OCI-LY7 (cell line): Measurements from ENCODE around the gene NR2E1. TPM values are rescaled to one million over a fixed set of nuclear protein-coding genes. Genes with fewer than 3 reads are reported as not detected.

Source experiments
- Bru-seq: library from RNA; stranded (reverse); fragments of 400-500 nt; gene quantifications from one replicate; lab custom pipeline; 2021; lab: Mats Ljungman, UMichigan
- BruChase-seq, 2 experiments: library from RNA; stranded (reverse); fragments of 400-500 nt; gene quantifications; one replicate each; lab custom pipeline; 2021; lab: Mats Ljungman, UMichigan
- BruUV-seq: library from RNA; stranded (reverse); fragments of 400-500 nt; replicated peaks from 2 replicates; lab custom pipeline; 2021; lab: Mats Ljungman, UMichigan
- CTCF ChIA-PET: fragments of 300-600 bp; sonication (Branson Sonifier 250); formaldehyde crosslinking; loops from one replicate; lab custom pipeline; 2022; ENCODE audit warnings: antibody characterized with exemption; ENCODE audit not compliant: unreplicated experiment; lab: Charles Lee
- POLR2A ChIA-PET: fragments of 300-600 bp; sonication (Branson Sonifier 250); formaldehyde crosslinking; loops from one replicate; lab custom pipeline; 2022; ENCODE audit warnings: antibody characterized with exemption; lab: Charles Lee
- DNase-seq: peaks from one replicate; pipeline ENCODE4 v3.0.0-alpha.2; 2015; ENCODE audit warnings: low spot score
- H2AFZ ChIP-seq: fragments of 200-600 bp; sonication (generic), shearing (Covaris generic); 2 replicates; pipeline ENCODE4 v1.6.1; 2014; ENCODE audit warnings: mild to moderate bottlenecking, antibody characterized with exemption, low read length, moderate library complexity
- H3K27ac ChIP-seq: fragments of 200-600 bp; sonication (generic); 2 replicates; pipeline ENCODE4 v1.5.1; 2014; ENCODE audit warnings: mixed run types, low read depth, mild to moderate bottlenecking, moderate library complexity, low read length, inconsistent platforms; ENCODE audit not compliant: poor library complexity, severe bottlenecking
- H3K36me3 ChIP-seq: fragments of 200-600 bp; sonication (generic); 2 replicates; pipeline ENCODE4 v1.6.1; 2014; ENCODE audit warnings: mild to moderate bottlenecking, antibody characterized with exemption, low read length, moderate library complexity, mixed read lengths; ENCODE audit not compliant: insufficient read depth
- H3K4me1 ChIP-seq: fragments of 200-600 bp; sonication (generic); 2 replicates; pipeline ENCODE4 v1.5.1; 2014; ENCODE audit warnings: mild to moderate bottlenecking, low read length; ENCODE audit not compliant: insufficient read depth, poor library complexity, severe bottlenecking
- H3K4me2 ChIP-seq: fragments of 200-600 bp; sonication (generic); 2 replicates; pipeline ENCODE4 v1.6.1; 2014; ENCODE audit warnings: mild to moderate bottlenecking, low read length
- H3K4me3 ChIP-seq: fragments of 200-600 bp; sonication (generic); 2 replicates; pipeline ENCODE4 v1.5.1; 2014; ENCODE audit warnings: mild to moderate bottlenecking, low read depth, low read length; ENCODE audit not compliant: poor library complexity, severe bottlenecking
- H3K79me2 ChIP-seq: fragments of 200-600 bp; sonication (generic); 2 replicates; pipeline ENCODE4 v1.6.1; 2016; ENCODE audit warnings: low read depth, mild to moderate bottlenecking, low read length, moderate library complexity, mixed read lengths; ENCODE audit not compliant: insufficient read depth
- H3K9me2 ChIP-seq: fragments of 200-600 bp; sonication (generic); 2 replicates; pipeline ENCODE4 v1.6.1; 2016; ENCODE audit warnings: mild to moderate bottlenecking, low read length, mixed read lengths; ENCODE audit not compliant: insufficient read depth
- H3K9me3 ChIP-seq: fragments of 200-600 bp; sonication (generic); 2 replicates; pipeline ENCODE4 v1.6.1; 2014; ENCODE audit warnings: mild to moderate bottlenecking, mixed run types, low read length, mixed read lengths
- H4K20me1 ChIP-seq: fragments of 200-600 bp; sonication (generic); 2 replicates; pipeline ENCODE4 v1.6.1; 2014; ENCODE audit warnings: mild to moderate bottlenecking, antibody characterized with exemption, low read length, moderate library complexity, mixed read lengths; ENCODE audit not compliant: insufficient read depth
- CTCF ChIP-seq: fragments of 200-600 bp; sonication (generic); conservative IDR thresholded peaks from 2 replicates; pipeline ENCODE4 v1.5.1; 2014; ENCODE audit warnings: mild to moderate bottlenecking, antibody characterized with exemption, low read length, moderate library complexity, mixed read lengths
- EZH2phosphoT487 ChIP-seq: fragments of 200-600 bp; sonication (generic); IDR thresholded peaks from 2 replicates; pipeline ENCODE4 v1.6.1; 2018; ENCODE audit warnings: low read depth, borderline replicate concordance, mild to moderate bottlenecking, mixed run types, antibody characterized with exemption, low read length, moderate library complexity, mixed read lengths
- intact Hi-C: fragments of 100-400 bp; cut with micrococcal nuclease; formaldehyde crosslinking; loops from one replicate; pipeline ENCODE4 v1.10.0; 2022; ENCODE audit not compliant: unreplicated experiment
- long read RNA-seq: library from polyadenylated mRNA; stranded (forward); transcript quantifications from one replicate; pipeline ENCODE4 v2.0.0, GENCODE V29; 2022
- total RNA-seq, 2 experiments: library from RNA; depleted of rRNA in 1 of 2; stranded (reverse); fragments of >200 nt in 1 of 2; shearing (Covaris generic) in 1 of 2; gene quantifications; 2 replicates each; pipeline ENCODE4 v1.2.3, GENCODE V29; 2014 to 2022

The NR2E1 gene
- total RNA-seq (2014; rRNA removed; shearing (Covaris generic)) (not detected in 2 replicates), total RNA-seq (2022) (not detected in 2 replicates), Bru-seq, nascent RNA (not detected), BruChase-seq, experiment 1, labeled RNA remaining after a 6-hour chase (not detected), BruChase-seq, experiment 2, labeled RNA remaining after a 2-hour chase (not detected)
- long read RNA-seq: 0 reads

- ChIA-PET POLR2A (no interaction called here), CTCF (no interaction called here)
- no peak within 1 kb of the TSS for H3K4me3 ChIP-seq
- intact Hi-C loops: no loop called here
- no peak within 1 kb of the TSS for H3K4me2 ChIP-seq
- no peaks in the 10 kb centered on the region for H3K9me3 ChIP-seq
- BruUV-seq: no TSS peak
- no peak within 1 kb of the TSS for H2AFZ ChIP-seq
- DNase-seq: no peak
- no peak within 1 kb of the TSS for H3K27ac ChIP-seq
- H3K36me3 ChIP-seq: no peaks in the 10 kb centered on the region
- H3K4me1 ChIP-seq: no peaks in the 10 kb centered on the region
- TF ChIP-seq CTCF (no peak), EZH2phosphoT487 (no peak)
- no peaks in the 10 kb centered on the region for H3K79me2 ChIP-seq
- no peaks in the 10 kb centered on the region for H4K20me1 ChIP-seq
- no peaks in the 10 kb centered on the region for H3K9me2 ChIP-seq
Measured at GRCh38 chr6:108165714-108166663, at the start of gene NR2E1. Gene NR2E1 (plus strand): TSS chr6:108166022. CDS start chr6:108166766, 744 bp downstream.

- BruUV-seq: no TSS peak
- intact Hi-C loops: no loop called here
- H3K4me1 ChIP-seq: peaks cover 5% of the 10 kb centered on the region
- peak overlapping the region; percentile 73 for H3K4me2 ChIP-seq
- H4K20me1 ChIP-seq: no peaks in the 10 kb centered on the region
- no peak for TF ChIP-seq EZH2phosphoT487
- no peak for TF ChIP-seq CTCF
- no peaks in the 10 kb centered on the region for H3K36me3 ChIP-seq
- H3K4me3 ChIP-seq: no peak overlapping the region
- no peak overlapping the region for H2AFZ ChIP-seq
- no peaks in the 10 kb centered on the region for H3K79me2 ChIP-seq
- H3K9me2 ChIP-seq: no peaks in the 10 kb centered on the region
- no peaks in the 10 kb centered on the region for H3K9me3 ChIP-seq
- H3K27ac ChIP-seq: no peak overlapping the region
- POLR2A ChIA-PET: no interaction called here
- DNase-seq: no peak
- CTCF ChIA-PET: no interaction called here
Measured at GRCh38 chr6:108116546-108117426, 49.0 kb upstream of the NR2E1 start.
